GM21529 (cell line): ENCODE results near the gene DIPK1B.
"Not testable (repeated sequence)": the region's sequence is repeated elsewhere in the genome, so short reads cannot be mapped to it uniquely, and the experiment has no call there.

Experiments
- ATAC-seq: cut with Tn5 transposase; IDR thresholded peaks from one replicate; pipeline ENCODE4 v1.9.1; 2021; ENCODE audit not compliant: unreplicated experiment

DIPK1B gene

DNA sequence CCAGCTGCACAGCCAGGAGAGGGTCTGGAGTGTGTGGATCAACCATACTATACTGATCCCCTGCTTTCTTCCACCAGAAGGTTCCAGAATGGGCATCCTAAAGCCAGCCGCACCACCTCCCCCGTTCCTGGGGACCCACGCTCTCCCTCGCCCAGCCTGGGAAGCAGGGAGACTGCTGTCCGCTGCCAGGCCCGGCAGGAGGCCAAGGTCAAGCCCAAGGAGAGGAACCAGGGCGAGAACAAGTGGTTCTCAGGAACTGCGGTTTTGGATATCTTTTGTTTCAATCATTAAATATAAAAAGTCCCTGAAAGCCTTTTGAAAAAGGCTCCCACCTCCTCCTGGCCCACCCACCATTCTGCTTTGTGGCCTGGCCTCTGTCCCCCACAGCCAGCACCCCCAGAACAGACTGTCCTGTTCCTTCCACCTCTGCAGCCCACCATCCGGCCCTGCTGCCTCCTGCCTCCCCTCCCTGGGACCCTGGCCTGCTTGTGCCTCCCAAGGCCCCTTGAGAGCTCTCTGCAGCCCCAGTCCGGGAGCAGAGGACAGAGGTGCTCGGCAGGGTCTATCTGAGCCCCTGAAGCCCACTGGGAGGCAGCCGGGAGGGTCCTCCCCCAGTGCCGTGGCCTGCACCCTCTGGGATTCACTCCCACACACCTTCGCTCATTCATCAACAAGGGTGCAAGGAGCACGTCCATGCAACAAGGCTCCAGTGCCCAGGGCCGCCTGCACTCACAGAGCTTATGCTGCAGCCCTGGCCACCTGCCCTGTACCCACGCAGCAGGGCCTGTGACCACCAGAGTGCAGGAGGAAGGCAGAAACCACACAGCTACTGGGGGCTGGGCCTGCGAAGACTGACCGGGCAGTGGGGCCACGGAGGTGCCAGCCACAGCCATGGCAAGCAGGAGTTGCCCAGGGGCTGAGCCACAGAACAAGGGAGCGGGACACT is 36.6 kb downstream of the DIPK1B start:
- ATAC-seq, result no peak

DNA sequence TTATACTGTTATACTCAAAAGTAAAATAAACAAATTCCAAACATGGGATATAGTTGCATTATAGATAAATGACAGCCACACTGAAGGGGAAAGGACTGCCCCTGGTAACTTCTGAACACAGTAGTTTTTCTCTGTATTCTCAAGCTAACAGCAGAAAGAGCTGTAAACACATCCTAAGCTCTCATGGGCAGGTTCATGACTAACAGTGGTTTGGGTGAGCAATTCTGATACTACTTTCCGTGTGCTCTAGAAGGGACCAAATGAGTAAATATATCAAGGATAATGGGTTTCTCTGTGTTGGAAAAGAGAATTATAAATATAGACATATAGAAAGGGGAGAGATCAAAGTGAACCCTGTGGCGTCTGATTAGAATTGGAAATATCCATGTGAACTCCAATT is 38.2 kb downstream of the DIPK1B start:
- ATAC-seq, result no peak

DNA sequence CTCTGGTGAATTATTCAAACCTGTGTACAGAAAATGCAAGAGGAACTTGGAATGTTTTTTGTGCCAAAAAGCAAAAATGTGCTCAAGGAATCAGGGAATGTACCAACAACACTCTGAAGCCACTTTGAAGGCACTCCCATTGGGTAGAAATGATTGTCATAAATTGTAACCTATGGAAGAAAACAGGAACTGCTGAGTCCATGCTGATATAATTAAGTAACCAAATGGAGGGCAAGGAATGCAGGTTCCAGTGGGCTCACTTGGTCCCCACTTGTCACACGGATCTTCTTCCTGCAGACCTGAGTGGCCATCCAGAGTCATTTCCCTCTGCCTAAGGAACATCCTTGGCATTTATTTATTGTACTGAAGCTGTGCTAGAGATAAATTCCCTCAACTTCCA is 38.9 kb downstream of the DIPK1B start:
- ATAC-seq, result no peak

DNA sequence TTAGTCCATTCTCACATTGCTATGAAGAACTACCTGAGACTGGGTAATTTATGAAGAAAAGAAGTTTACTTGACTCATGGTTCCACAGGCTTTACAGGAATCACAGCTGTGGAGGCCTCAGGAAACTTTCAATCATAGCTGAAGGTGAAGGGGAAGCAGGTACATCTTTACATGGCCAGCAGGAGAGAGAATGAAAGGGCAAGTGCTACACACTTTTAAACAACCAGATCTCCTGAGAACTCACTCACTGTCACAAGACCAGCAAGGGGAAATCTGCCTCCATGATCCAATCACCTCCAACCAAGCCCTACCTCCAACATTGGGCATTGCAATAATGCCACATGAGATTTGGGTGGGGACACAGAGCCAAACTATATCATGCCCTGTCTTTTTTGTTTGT is 39.4 kb downstream of the DIPK1B start:
- no peak for ATAC-seq

DNA sequence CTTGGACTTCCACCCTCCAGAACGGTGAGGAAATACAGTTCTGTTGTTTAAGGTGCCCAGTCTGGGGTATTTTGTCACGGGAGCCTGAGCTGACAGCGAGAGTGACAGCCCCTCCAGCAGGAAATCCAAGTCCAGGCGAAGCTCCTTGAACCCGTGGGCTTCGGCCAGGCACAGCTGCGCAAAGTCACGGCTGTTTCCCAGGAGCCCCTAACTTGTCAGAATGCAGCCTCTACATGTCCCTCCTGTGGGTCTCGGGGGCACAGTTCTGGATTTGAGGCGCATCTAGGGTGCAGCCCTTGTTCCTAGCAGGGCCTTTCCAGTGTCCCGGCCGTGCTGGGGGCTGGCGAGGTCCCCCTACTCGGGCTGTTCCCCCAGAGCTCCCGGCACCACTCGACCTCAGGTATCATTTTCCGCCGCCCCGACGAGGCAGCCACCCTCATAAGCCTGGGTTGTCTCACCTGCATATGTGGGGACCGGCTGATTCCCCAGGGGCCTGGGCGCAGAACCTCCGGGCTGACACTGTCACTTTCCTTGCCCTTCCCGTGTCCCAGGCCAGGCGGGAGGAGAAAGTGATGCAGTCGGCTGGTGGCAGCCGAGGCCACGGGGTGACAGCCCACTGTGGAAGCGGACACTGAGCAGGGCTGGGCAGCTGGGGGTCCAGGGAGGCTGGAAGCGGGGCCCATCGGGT is 41.1 kb downstream of the DIPK1B start:
- ATAC-seq, result no peak

DNA sequence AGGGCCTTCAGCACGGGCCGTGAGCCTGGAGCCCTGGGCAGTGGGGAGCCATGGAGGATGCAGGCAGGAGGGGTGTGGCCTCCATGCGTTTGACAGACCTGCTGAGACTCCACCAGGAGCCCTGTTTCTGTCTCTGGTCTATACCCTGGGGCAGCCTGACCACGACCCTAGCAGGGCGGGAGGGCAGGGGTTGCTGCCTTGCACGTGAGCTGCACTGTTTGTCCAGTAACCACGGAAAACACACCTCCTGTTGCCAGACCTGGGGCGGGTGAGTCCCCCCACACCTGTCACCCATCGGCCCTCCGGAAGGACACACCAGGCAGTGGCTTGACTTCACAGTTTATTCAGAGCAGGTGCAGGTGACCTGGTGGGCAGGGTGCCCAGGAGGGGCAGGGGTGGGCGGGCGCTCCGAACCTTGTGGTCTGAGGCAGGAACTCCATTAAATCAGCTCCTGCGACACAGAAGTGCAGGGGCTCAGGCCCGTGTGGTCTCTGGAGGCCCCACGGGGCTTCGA is 41.7 kb downstream of the DIPK1B start:
- no peak for ATAC-seq

DNA sequence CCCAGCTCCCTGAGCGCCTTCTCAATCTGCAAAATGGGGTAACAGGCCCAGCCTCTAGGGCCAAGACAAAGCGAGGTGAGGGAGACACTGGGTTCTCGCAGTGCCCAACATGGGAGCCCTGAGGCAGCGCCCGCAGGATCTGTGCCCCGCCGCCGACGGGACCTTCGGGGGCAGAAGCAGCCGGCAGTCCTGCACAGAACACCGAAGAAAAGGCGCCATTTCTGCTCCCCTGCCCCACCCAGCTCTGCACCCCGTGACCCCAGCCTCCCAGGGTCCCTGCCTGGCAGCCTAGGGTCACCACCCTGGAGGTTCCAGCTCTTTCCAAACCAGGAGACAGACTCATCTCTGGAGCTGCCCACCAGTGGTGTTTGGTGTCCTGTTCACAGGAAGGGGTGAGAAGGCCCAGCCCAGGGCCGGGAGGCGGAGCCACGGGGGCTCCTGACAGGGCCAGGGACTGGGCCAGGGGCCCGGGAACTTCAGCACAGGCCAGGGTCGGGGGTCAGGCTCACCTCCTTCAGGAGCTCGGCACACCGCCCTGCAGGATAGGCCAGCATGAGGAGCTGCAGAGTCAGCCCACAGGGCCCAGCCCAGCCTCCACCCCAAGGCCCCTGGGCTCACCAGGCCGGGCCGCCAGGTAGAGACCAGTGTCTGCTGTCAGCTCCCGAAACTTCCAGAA is 42.4 kb downstream of the DIPK1B start:
- ATAC-seq, result no peak

DNA sequence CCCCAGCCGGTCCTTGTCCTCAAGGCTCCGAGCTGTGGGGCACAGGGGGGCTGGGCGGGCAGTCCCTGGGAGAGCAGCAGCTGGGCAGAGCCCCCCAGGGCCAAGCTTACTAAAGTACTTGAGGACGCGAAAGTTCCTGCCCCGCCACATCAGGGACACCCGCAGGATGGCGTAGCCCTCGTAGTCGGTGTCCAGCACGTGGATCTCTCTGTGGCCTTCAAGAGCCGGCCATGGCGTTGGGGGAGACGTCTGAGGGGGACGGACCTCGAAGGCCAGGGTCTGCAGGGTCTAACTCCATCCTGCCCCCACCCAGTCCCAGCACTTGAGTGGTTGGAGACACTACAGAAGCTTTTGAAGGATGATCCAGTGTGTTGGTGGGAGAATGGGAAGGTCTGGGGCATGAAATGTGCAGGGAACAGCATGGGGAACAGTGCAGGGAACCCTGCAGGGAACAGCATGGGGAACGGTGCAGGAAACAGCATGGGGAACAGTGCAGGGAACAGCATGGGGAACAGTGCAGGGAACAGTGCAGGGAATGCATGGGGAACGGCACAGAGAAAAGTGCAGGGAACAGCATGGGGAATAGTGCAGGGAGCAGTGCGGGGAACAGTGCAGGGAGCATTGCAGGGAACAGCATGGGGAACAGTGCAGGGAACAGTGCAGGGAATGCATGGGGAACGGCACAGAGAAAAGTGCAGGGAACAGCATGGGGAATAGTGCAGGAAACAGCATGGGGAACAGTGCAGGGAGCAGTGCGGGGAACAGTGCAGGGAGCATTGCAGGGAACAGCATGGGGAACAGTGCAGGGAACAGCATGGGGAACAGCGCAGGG is 43.1 kb downstream of the DIPK1B start:
- not testable (repeated sequence) for ATAC-seq

DNA sequence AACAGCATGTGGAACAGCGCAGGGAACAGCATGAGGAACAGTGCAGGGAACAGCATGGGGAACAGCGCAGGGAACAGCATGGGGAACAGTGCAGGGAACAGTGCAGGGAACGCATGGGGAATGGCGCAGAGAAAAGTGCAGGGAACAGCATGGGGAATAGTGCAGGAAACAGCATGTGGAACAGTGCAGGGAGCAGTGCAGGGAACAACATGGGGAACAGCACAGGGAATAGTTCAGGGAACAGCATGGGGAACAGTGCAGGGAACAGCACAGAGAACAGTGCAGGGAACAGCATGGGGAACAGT is 43.7 kb downstream of the DIPK1B start:
- ATAC-seq, result no peak

DNA sequence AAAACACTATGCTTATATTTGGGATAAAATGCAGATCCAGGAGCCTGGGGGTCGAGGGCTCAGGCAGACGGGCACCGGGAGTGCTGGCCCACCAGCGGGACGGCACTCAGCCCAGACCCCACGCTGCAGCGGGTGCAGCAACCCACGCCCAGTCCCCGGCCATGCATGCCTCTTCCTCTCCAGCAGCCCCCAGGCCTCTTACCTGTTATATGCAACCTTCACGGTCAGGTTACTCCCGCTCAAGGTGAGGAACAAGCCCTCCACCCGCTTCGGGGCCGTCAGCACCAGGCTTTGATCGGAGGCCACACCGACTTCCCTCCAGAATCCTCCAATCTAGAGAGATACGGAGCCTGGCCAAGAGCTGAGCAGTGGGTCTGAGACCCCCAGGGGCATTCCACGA is 44.5 kb downstream of the DIPK1B start:
- ATAC-seq, result no peak

DNA sequence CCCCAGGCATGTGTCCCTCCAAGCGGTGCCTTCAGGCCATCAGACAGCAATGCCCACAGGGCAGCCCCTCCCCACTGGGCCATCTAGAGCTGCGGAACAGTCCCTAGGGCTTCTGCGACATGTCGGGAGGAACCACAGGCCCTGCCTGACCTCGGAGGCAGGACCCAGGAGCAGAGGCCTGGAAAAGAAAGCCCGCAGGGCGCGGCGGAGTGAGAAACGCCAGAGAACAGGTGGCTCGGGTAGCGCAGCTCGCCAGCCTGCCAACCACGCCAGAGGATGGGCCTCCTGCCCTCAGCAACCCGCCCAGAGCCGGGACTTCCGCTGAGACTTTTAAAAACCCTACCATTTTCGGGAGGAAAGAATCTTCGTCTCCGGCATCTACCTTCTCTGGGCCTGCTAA is 45.0 kb downstream of the DIPK1B start:
- no peak for ATAC-seq

DNA sequence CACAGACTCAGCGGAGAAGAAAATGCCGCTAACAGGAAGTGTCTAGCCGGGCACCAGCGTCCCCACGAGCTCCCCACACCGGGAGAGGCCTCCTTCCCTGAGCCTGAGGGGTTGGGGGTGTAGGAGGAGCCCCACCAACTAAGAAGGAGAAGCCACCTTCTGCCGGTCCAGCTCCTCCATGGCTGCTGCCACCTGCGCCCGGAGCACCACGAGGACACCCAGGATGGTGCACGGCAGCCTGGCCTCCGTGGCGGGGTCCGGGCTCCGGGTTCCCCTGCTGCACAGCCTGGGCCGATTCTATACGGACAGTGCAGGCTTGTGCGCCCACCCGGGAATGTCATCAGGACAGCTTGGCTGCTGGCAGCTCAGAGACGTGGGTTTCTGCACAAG is 45.4 kb downstream of the DIPK1B start:
- no peak for ATAC-seq

DNA sequence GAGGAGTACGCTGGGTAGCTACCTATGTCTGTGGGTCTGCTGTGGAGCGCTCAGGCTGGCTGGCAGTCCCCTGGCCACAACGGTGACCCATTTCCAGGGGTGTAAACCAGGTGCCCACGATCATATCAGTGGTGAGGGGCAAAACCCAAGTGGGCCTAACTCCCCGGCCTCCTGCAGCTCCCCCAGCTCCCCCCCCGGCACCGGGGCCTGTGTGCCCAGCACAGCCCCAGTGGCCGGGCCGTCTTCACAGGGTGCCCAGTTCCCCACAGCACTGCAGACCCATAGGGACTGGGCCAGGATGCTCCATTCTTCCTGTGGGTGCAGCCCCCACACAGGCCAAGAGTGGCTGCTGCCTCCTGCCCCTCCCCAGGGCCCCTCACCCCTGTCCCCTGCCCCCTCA is 46.6 kb downstream of the DIPK1B start:
- no peak for ATAC-seq

DNA sequence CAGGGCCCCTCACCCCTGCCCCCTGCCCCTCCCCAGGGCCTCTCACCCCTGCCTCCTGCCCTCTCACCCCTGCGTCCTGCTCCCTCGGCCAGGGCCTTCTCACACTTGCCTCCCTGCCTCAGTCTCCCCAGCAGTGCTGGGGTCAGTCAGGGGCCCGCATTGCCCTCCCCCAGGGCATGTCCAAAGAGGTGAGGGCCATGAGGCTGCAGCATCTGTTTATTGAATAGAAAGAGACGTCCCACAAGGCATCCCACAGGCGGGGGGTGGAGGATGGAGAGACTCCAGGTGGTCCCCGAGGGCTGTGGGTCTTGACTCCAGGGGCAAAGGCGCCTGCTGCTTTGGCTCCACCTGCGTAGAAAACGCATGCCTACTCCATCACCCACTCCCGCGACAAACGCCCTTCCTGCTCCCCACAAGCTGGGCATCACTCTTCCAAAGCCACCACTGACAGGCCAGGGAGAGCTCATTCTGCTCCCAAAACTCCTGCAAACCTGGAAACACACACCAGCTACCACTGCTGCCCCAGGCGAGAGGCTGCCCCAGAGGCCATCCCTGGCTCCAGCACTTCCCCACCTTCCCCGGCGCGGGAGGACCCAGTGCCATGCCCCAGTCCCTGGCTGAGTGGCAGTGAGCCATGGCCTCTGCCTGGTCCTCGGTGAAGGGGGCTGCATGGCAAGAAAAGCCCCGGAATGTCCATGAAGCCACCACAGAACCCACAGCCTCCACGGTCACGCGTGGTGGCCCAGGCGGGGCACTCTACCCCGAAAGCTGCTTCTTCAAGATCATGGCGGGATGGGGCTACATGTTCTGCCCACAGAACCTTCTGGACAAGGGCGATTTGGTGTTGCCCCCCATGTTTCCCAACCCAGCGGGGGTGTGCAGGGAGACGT is 47.3 kb downstream of the DIPK1B start:
- no peak for ATAC-seq

DNA sequence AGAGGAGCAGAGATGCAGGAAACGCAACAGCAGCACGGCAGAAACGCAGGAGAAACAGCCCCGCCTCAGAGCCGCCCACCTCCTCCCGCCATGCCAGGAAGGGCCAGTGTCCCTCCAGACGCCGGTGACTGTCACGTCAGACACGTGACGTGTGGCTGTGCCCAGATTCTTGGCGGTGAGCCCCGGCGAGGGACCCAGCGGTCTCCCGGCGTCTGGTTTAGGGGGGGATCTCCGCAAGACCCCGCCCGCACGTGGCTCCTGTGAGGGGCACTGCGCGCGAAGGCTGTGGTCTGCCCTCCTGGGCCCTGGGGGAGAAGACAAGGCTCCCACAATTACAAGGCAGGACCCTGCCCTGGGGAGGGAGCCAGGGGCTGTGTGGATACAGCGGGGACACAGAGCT is 48.1 kb downstream of the DIPK1B start:
- ATAC-seq, result no peak

DNA sequence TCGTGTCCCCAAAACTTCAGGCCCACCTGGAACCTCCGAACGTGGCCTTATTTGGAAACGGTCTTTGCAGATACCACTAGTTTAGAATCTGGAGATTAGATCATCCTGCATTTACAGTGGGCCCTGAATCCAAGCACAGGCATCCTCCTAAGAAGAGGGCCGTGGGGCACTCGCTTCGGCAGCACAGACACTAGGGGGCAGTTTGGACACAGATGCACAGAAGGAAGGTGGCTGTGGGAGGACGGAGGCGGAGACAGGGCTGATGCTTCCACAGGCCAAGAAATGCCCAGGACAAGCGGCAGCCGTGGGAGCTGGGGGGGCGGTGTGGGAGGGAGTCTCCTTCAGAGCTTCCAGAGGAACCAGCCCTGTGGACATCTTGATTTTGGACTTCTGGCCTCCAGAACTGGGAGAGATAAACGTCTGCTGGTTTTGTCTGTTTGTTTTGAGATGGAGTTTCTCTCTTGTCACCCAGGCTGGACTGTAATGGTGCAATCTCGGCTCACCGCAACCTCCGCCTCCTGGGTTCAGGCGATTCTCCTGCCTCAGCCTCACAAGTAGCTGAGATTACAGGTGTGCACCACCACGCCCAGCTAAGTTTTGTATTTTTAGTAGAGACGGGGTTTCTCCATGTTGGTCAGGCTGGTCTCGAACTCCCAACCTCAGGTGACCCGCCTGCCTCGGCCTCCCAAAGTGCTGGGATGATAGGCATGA is 48.6 kb downstream of the DIPK1B start:
- not testable (repeated sequence) for ATAC-seq

DNA sequence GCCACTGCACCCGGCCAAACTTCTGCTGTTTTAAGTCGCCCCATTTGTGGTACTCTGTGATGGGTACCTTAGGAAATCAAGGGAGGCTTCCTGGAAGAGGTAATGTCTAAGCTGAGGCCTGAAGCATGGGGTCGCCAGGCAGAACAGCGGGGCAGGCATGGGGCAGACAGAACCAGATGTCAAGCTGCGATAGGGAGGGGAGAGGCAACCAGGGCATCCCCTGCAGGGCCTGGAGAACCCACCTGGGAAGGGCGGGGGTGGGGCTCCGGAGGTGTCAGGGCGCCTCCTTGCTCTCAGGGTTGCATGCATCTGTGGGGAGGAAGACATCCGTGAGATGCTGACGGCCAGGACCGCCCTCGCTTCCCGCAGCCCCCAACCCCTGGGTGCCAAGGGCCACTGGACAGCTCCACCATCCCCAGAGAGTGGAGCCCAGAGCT is 49.2 kb downstream of the DIPK1B start:
- ATAC-seq, result no peak

DNA sequence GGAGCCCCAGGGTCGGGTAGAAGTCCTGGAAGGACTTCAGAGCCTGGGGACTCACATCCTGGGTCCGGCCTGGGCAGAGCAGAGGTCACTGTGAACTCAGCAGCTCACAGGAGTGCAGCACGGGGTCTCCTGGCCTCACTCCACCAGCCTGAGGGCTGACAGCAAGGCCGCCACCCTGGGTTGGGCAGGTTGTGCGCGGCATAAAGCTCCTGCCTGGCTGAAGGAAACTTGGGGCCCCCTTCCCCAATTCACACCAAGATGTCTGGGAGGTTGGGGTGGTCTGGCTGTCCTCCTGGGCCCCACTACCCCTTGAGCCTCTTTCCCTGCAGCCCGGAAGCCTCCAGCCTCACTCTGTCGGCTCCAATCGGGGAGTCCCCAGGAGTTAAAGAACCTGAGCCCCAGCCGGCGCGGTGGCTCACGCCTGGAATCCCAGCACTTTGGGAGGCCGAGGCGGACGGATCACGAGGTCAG is 49.9 kb downstream of the DIPK1B start:
- ATAC-seq, result no peak
